OCI-LY1 (cell line): ENCODE data around the gene SMIM3.
"Not testable (repeated sequence)": the region's sequence is repeated elsewhere in the genome, so short reads cannot be mapped to it uniquely, and the experiment has no call there.

ENCODE experiments used
- CTCF ChIP-seq: fragments of 200-600 bp; sonication (generic), shearing (Covaris generic); IDR thresholded peaks from 2 replicates; pipeline ENCODE4 v1.5.1; 2017; ENCODE audit warnings: mild to moderate bottlenecking, antibody characterized with exemption, low read length, moderate library complexity, mixed read lengths
- EZH2 ChIP-seq: fragments of 200-600 bp; sonication (generic), shearing (Covaris generic); IDR thresholded peaks from 2 replicates; pipeline ENCODE4 v1.8.0; 2017; ENCODE audit warnings: borderline replicate concordance, mixed run types, mild to moderate bottlenecking, antibody characterized with exemption, low read length, moderate library complexity, mixed read lengths

GRCh38 chr5:150742455-150743141, 36.0 kb upstream of the SMIM3 start:
- TF ChIP-seq CTCF, EZH2: not testable (repeated sequence)
